ENCODE data around the gene RYR2. TPM values are rescaled to one million over a fixed set of nuclear protein-coding genes. Genes with fewer than 3 reads are reported as not detected.

Gene RYR2
- total RNA-seq, 1 experiment from 2014 or later, result 0.03 TPM

DNA sequence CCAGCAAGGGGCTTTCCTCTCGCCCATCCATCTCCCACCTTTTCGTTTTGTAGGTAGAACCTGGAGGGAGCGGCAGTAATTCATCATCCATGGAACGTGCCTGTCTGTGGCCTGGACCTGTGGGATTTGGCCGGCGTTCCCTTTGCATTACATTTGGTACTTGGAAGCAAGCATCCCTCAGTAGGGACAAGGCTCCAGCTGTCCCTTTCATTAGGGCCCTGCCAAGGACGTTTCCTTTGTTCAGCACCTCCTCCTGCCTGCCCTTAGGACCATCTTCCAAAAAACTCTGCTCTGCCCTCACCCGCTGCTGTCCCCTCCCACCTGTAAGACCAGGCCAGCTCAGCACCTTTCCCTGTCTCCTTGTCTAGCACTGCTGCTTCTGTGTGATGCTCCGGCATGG, 62.1 kb downstream of the RYR2 start:
- no TSS peak for BruUV-seq (replicated peaks)
- ATAC-seq (no peak), DNase-seq (ENCODE audit: low read depth, low spot score) (no peak)
- intact Hi-C loops (cut with micrococcal nuclease; ENCODE audit: unreplicated experiment) (no loop called here), in situ Hi-C loops (cut with HindIII; ENCODE audit: low pct_unique_long_range_greater_than_20kb, low sequenced_read_pairs) (no loop called here)
- CTCF ChIA-PET, result no interaction called here
- POLR2A ChIA-PET, result no interaction called here
- TF ChIP-seq TCF7L2 (IDR thresholded peaks at IDR 0.05; ENCODE audit: low read depth, low read length) (no peak), POLR2AphosphoS5 (IDR thresholded peaks at IDR 0.05; ENCODE audit: low read depth, low read length) (no peak), SIN3A (IDR thresholded peaks at IDR 0.05; ENCODE audit: borderline replicate concordance, insufficient read depth, low read depth, low read length) (no peak)
- TF ChIP-seq, protein P1, sequence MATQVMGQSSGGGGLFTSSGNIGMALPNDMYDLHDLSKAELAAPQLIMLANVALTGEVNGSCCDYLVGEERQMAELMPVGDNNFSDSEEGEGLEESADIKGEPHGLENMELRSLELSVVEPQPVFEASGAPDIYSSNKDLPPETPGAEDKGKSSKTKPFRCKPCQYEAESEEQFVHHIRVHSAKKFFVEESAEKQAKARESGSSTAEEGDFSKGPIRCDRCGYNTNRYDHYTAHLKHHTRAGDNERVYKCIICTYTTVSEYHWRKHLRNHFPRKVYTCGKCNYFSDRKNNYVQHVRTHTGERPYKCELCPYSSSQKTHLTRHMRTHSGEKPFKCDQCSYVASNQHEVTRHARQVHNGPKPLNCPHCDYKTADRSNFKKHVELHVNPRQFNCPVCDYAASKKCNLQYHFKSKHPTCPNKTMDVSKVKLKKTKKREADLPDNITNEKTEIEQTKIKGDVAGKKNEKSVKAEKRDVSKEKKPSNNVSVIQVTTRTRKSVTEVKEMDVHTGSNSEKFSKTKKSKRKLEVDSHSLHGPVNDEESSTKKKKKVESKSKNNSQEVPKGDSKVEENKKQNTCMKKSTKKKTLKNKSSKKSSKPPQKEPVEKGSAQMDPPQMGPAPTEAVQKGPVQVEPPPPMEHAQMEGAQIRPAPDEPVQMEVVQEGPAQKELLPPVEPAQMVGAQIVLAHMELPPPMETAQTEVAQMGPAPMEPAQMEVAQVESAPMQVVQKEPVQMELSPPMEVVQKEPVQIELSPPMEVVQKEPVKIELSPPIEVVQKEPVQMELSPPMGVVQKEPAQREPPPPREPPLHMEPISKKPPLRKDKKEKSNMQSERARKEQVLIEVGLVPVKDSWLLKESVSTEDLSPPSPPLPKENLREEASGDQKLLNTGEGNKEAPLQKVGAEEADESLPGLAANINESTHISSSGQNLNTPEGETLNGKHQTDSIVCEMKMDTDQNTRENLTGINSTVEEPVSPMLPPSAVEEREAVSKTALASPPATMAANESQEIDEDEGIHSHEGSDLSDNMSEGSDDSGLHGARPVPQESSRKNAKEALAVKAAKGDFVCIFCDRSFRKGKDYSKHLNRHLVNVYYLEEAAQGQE (IDR thresholded peaks at IDR 0.05; ENCODE audit: insufficient read depth in 1 of 2, low read depth in 2 of 2, low read length in 1 of 2), result no peak
- TF ChIP-seq, protein P2, sequence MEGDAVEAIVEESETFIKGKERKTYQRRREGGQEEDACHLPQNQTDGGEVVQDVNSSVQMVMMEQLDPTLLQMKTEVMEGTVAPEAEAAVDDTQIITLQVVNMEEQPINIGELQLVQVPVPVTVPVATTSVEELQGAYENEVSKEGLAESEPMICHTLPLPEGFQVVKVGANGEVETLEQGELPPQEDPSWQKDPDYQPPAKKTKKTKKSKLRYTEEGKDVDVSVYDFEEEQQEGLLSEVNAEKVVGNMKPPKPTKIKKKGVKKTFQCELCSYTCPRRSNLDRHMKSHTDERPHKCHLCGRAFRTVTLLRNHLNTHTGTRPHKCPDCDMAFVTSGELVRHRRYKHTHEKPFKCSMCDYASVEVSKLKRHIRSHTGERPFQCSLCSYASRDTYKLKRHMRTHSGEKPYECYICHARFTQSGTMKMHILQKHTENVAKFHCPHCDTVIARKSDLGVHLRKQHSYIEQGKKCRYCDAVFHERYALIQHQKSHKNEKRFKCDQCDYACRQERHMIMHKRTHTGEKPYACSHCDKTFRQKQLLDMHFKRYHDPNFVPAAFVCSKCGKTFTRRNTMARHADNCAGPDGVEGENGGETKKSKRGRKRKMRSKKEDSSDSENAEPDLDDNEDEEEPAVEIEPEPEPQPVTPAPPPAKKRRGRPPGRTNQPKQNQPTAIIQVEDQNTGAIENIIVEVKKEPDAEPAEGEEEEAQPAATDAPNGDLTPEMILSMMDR (IDR thresholded peaks at IDR 0.05), result no peak
- Histone ChIP-seq H3K27me3 (ENCODE audit: control insufficient read depth, insufficient read depth, low read length) (no peaks in the 10 kb centered on the region), H3K4me3 (ENCODE audit: low read depth in 2 of 2, low read length in 2 of 2) (no peak overlapping the region), H3K4me1 (ENCODE audit: control insufficient read depth, insufficient read depth, low read length) (no peaks in the 10 kb centered on the region), H3K27ac (ENCODE audit: low read length) (no peak overlapping the region), H3K36me3 (ENCODE audit: control insufficient read depth, insufficient read depth, low read length) (no peaks in the 10 kb centered on the region), H3K9me3 (ENCODE audit: control insufficient read depth, insufficient read depth, low read depth, low read length) (no peaks in the 10 kb centered on the region)

DNA sequence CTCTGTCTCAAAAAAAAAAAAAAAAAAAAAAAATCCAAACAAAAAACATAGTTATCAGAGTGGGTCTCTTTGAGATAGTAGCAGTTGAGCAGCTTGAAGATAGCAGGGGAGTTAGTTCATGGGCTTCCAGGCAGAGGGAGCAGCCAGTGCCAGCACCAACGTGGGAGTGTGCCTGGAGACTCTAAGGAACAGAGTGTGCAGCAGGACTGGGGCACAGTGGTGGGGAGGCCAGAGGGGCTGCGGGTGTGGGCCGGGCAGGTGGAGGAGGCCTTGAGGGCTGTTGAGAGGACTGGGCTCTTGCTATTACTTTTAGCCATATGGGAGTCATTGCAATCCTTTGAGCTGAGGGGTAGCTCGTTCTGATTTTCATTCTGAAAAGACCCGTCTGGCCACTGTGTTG, 63.8 kb downstream of the RYR2 start:
- no peaks in the 10 kb centered on the region for H3K9me3 ChIP-seq (ENCODE audit: control insufficient read depth, insufficient read depth, low read depth, low read length)
- TF ChIP-seq, protein P1 (IDR thresholded peaks at IDR 0.05; ENCODE audit: insufficient read depth in 1 of 2, low read depth in 2 of 2, low read length in 1 of 2), result no peak
- TF ChIP-seq TCF7L2 (IDR thresholded peaks at IDR 0.05; ENCODE audit: low read depth, low read length) (no peak), SIN3A (IDR thresholded peaks at IDR 0.05; ENCODE audit: borderline replicate concordance, insufficient read depth, low read depth, low read length) (no peak), POLR2AphosphoS5 (IDR thresholded peaks at IDR 0.05; ENCODE audit: low read depth, low read length) (no peak)
- TF ChIP-seq, protein P2 (IDR thresholded peaks at IDR 0.05), result no peak
- H3K27me3 ChIP-seq (ENCODE audit: control insufficient read depth, insufficient read depth, low read length), result no peaks in the 10 kb centered on the region
- POLR2A ChIA-PET, result no interaction called here
- intact Hi-C loops (cut with micrococcal nuclease; ENCODE audit: unreplicated experiment) (no loop called here), in situ Hi-C loops (cut with HindIII; ENCODE audit: low pct_unique_long_range_greater_than_20kb, low sequenced_read_pairs) (no loop called here)
- DNase-seq (ENCODE audit: low read depth, low spot score) (no peak), ATAC-seq (no peak)
- H3K36me3 ChIP-seq (ENCODE audit: control insufficient read depth, insufficient read depth, low read length), result no peaks in the 10 kb centered on the region
- no TSS peak for BruUV-seq (replicated peaks)
- CTCF ChIA-PET, result interaction anchor here (0.6 kb wide), 1 partner anchor 124 kb away, joined by 3 read pairs; no protein-coding TSS in a partner anchor
- H3K4me3 ChIP-seq (ENCODE audit: low read depth in 2 of 2, low read length in 2 of 2), result no peak overlapping the region
- no peaks in the 10 kb centered on the region for H3K4me1 ChIP-seq (ENCODE audit: control insufficient read depth, insufficient read depth, low read length)
- H3K27ac ChIP-seq (ENCODE audit: low read length), result no peak overlapping the region

All from Panc1 (cell line).